IMR-90 (cell line): ENCODE results near the gene HFE. TPM values are rescaled to one million over a fixed set of nuclear protein-coding genes. Genes with fewer than 3 reads are reported as not detected.
A peak's percentile ranks its signal among the peaks of the same experiment; 100 is the strongest.

Experiments used
- ATAC-seq: fragments of 200-7000 bp; cut with Tn5 transposase; 2 replicates; pipeline ENCODE4 v1.9.1; 2020; ENCODE audit warnings: low read depth, mild to moderate bottlenecking, moderate library complexity
- BruUV-seq: library from RNA; stranded (reverse); fragments of 400-500 nt; replicated peaks from 2 replicates; lab custom pipeline; 2021; lab: Mats Ljungman, UMichigan
- CTCF ChIA-PET: fragments of 300-600 bp; formaldehyde crosslinking; extraction: SDS; loops from one replicate; lab custom pipeline; 2021; ENCODE audit warnings: antibody characterized with exemption; lab: Yijun Ruan, JAX
- POLR2A ChIA-PET: fragments of 300-600 bp; sonication (Branson Sonifier 250); formaldehyde crosslinking; loops from one replicate; lab custom pipeline; 2022; ENCODE audit warnings: antibody characterized with exemption; ENCODE audit not compliant: unreplicated experiment; lab: Charles Lee
- DNase-seq: peaks from one replicate; pipeline ENCODE4 v3.0.0; 2013
- H2AFZ ChIP-seq: replicated peaks from 2 replicates; pipeline ENCODE3; 2013; ENCODE audit warnings: low read length, mild to moderate bottlenecking; ENCODE audit not compliant: poor library complexity
- H2AK5ac ChIP-seq: 2 replicates; pipeline ENCODE4 v1.6.1; 2013; ENCODE audit warnings: low read depth, low read length, inconsistent platforms
- H2AK9ac ChIP-seq: replicated peaks from 2 replicates; pipeline ENCODE3; 2013; ENCODE audit warnings: mild to moderate bottlenecking, low read depth, low read length, moderate library complexity; ENCODE audit not compliant: poor library complexity
- H2BK120ac ChIP-seq: 2 replicates; pipeline ENCODE4 v1.6.1; 2013; ENCODE audit warnings: low read depth, low read length, inconsistent platforms
- H2BK15ac ChIP-seq: 3 replicates; pipeline ENCODE4 v1.6.1; 2013; ENCODE audit warnings: low read depth, low read length, inconsistent platforms
- H2BK20ac ChIP-seq: 2 replicates; pipeline ENCODE4 v1.6.1; 2013; ENCODE audit warnings: low read depth, mild to moderate bottlenecking, inconsistent platforms, low read length, moderate library complexity
- H2BK5ac ChIP-seq: 2 replicates; pipeline ENCODE4 v1.6.1; 2013; ENCODE audit warnings: mild to moderate bottlenecking, low read depth, low read length, inconsistent platforms; ENCODE audit not compliant: poor library complexity, severe bottlenecking
- H3K14ac ChIP-seq: replicated peaks from 2 replicates; pipeline ENCODE4 v1.6.1; 2013; ENCODE audit warnings: low read depth, low read length, inconsistent platforms
- H3K18ac ChIP-seq: 2 replicates; pipeline ENCODE4 v1.6.1; 2013; ENCODE audit warnings: low read depth, low read length, control low read depth
- H3K23ac ChIP-seq: 2 replicates; pipeline ENCODE4 v1.6.1; 2013; ENCODE audit warnings: low read depth, low read length, inconsistent platforms
- H3K27ac ChIP-seq: 2 replicates; pipeline ENCODE4 v1.5.1; 2013; ENCODE audit warnings: mild to moderate bottlenecking, control low read depth, low read length; ENCODE audit not compliant: insufficient read depth
- H3K27me3 ChIP-seq: 2 replicates; pipeline ENCODE4 v1.6.1; 2013; ENCODE audit warnings: low read length; ENCODE audit not compliant: control insufficient read depth, insufficient read depth
- H3K36me3 ChIP-seq: 2 replicates; pipeline ENCODE4 v1.6.1; 2013; ENCODE audit warnings: low read length, mixed read lengths; ENCODE audit not compliant: control insufficient read depth, insufficient read depth
- H3K4ac ChIP-seq: 2 replicates; pipeline ENCODE4 v1.6.1; 2013; ENCODE audit warnings: low read depth, low read length, inconsistent platforms
- H3K4me1 ChIP-seq: 2 replicates; pipeline ENCODE4 v1.6.1; 2013; ENCODE audit warnings: low read length, mixed read lengths; ENCODE audit not compliant: control insufficient read depth, insufficient read depth
- H3K4me2 ChIP-seq: 2 replicates; pipeline ENCODE4 v1.6.1; 2013; ENCODE audit warnings: low read depth, mild to moderate bottlenecking, control low read depth, low read length, moderate library complexity
- H3K4me3 ChIP-seq: 2 replicates; pipeline ENCODE4 v1.5.1; 2013; ENCODE audit warnings: low read depth, mild to moderate bottlenecking, control low read depth, low read length, moderate library complexity; ENCODE audit not compliant: insufficient read depth
- H3K56ac ChIP-seq: 2 replicates; pipeline ENCODE4 v1.6.1; 2013; ENCODE audit warnings: low read length, inconsistent platforms; ENCODE audit not compliant: insufficient read depth; ENCODE audit errors: extremely low read depth
- H3K79me1 ChIP-seq, 2 experiments: 2 replicates each; pipeline ENCODE4 v1.6.1; 2013; ENCODE audit warnings: low read length in 2 of 2, inconsistent platforms in 1 of 2, low read depth in 1 of 2
- H3K9ac ChIP-seq: 2 replicates; pipeline ENCODE4 v1.6.1; 2013; ENCODE audit warnings: low read depth, low read length, control low read depth
- H3K9me1 ChIP-seq: 2 replicates; pipeline ENCODE4 v1.6.1; 2013; ENCODE audit warnings: low read length, inconsistent platforms; ENCODE audit not compliant: insufficient read depth
- H3K9me3 ChIP-seq: 2 replicates; pipeline ENCODE4 v1.6.1; 2013; ENCODE audit warnings: low read length; ENCODE audit not compliant: control insufficient read depth, insufficient read depth
- H4K20me1 ChIP-seq: 2 replicates; pipeline ENCODE4 v1.6.1; 2013; ENCODE audit warnings: low read length, inconsistent platforms; ENCODE audit not compliant: insufficient read depth
- H4K5ac ChIP-seq: 2 replicates; pipeline ENCODE4 v1.6.1; 2013; ENCODE audit warnings: mild to moderate bottlenecking, low read depth, low read length, control low read depth
- H4K8ac ChIP-seq, 2 experiments: 2 replicates each; pipeline ENCODE4 v1.6.1; 2013; ENCODE audit warnings: low read depth in 2 of 2, low read length in 2 of 2, control low read depth in 1 of 2, inconsistent platforms in 1 of 2
- H4K91ac ChIP-seq: 2 replicates; pipeline ENCODE4 v1.6.1; 2013; ENCODE audit warnings: low read depth, low read length, inconsistent platforms; ENCODE audit not compliant: insufficient read depth
- RAD21 ChIP-seq: IDR thresholded peaks from 2 replicates; pipeline ENCODE4 v1.6.1; 2012; ENCODE audit warnings: low read length, improper control_type of control experiment
- WGBS, 2 experiments: methylation state at CpG; one replicate each; pipeline versions ENCODE4 v1.1.5 to v1.1.7; 2013; ENCODE audit warnings: missing lambda C conversion rate in 2 of 2; ENCODE audit not compliant: insufficient read length in 1 of 2; ENCODE audit errors: extremely low coverage in 2 of 2; 5-methylcytosine and 5-hydroxymethylcytosine counted together
- dilution Hi-C: fragments of 300-500 bp; cut with HindIII; formaldehyde crosslinking; loops from one replicate; pipeline ENCODE4 v1.14.3; 2018; ENCODE audit warnings: low sequenced_read_pairs; ENCODE audit not compliant: unreplicated experiment
- in situ Hi-C: fragments of 300-500 bp; cut with MboI; formaldehyde crosslinking; loops from 3 replicates; pipeline ENCODE4 v1.14.3; 2019; ENCODE audit warnings: low sequenced_read_pairs, inconsistent platforms, mixed read lengths
- intact Hi-C: fragments of 100-400 bp; cut with micrococcal nuclease; formaldehyde crosslinking; loops from 2 replicates; pipeline ENCODE4 v1.10.0; 2022
- polyA plus RNA-seq, 3 experiments: library from polyadenylated mRNA; depleted of rRNA; stranded (reverse); fragments of >200 nt; gene quantifications; 2 replicates each; pipeline ENCODE4 v1.2.3, GENCODE V29; 2012; ENCODE audit warnings: low replicate concordance in 1 of 3
- total RNA-seq: library from RNA; depleted of rRNA; stranded (reverse); fragments of >200 nt; gene quantifications from 2 replicates; pipeline ENCODE4 v1.2.3, GENCODE V29; 2012

The HFE gene
- total and polyA plus RNA-seq, 2 of the 4 experiments (the other 2 are of a cell fraction), result 14.9 to 15.7 TPM

DNA sequence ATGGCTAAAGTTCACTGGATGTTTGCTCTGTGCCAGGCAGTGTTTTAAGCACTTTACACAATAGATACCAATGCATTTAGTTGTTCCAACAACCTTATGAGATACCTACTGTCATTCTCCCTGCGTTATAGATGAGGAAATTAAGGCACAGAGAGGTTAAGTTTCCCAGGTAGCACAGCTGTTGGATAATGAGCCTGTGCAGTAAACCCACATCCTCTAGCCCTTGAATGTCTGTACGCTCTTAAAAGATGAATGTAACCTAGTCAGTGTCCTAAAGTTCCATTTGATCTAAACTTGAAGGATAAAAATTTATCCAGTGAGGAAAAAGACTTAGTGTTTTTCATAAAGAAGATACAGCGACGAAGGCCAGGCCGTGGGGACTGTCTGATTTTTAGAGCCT, 28.0 kb downstream of the HFE start:
- no CpG with 5 or more reads among the region's 5 CpGs for WGBS, 2 experiments
- POLR2A ChIA-PET, result no interaction called here

More for the DNA sequence above, 28.0 kb downstream of the HFE start:
- H2AFZ ChIP-seq, result no peak overlapping the region
- TF ChIP-seq RAD21, result no peak
- H4K8ac ChIP-seq, result no peak overlapping the region
- H3K56ac ChIP-seq, result no peak overlapping the region
- H3K27ac ChIP-seq, result no peak overlapping the region
- in situ Hi-C loops, result no loop called here
- no peaks in the 10 kb centered on the region for H3K9me3 ChIP-seq
- no peaks in the 10 kb centered on the region for H3K36me3 ChIP-seq
- no peaks in the 10 kb centered on the region for H3K79me1 ChIP-seq
- CTCF ChIA-PET, result no interaction called here
- no peak overlapping the region for H3K4me2 ChIP-seq
- H3K14ac ChIP-seq, result no peak overlapping the region
- no peak for DNase-seq
- 0 out of 2 replicates have a peak overlapping the region, but pooled peaks have one; percentile 42 for H3K23ac ChIP-seq
- intact Hi-C loops, result no loop called here
- no peak overlapping the region for H2BK120ac ChIP-seq
- no peak overlapping the region for H2AK9ac ChIP-seq
- no peak overlapping the region for H4K91ac ChIP-seq
- no peak overlapping the region for H2AK5ac ChIP-seq
- no peaks in the 10 kb centered on the region for H4K20me1 ChIP-seq
- ATAC-seq, result no peak
- H2BK15ac ChIP-seq, result no peak overlapping the region
- no peaks in the 10 kb centered on the region for H3K9me1 ChIP-seq
- no peak overlapping the region for H2BK5ac ChIP-seq
- no peak overlapping the region for H4K5ac ChIP-seq
- no peaks in the 10 kb centered on the region for H3K4me1 ChIP-seq
- no peak overlapping the region for H3K18ac ChIP-seq
- H3K27me3 ChIP-seq, result no peaks in the 10 kb centered on the region
- dilution Hi-C loops, result no loop called here
- no TSS peak for BruUV-seq
- no peak overlapping the region for H3K4ac ChIP-seq
- no peak overlapping the region for H3K4me3 ChIP-seq
- H3K9ac ChIP-seq, result no peak overlapping the region
- H2BK20ac ChIP-seq, result no peak overlapping the region
